HEK293 (cell line): ENCODE results near the gene NDFIP2.

Experiments
- BCL6B ChIP-seq: fragments of 450-650 bp; formaldehyde crosslinking; IDR thresholded peaks from 2 replicates; pipeline ENCODE4 v1.5.1; 2017; ENCODE audit warnings: missing biosample characterization, missing genetic modification characterization
- FEZF1 ChIP-seq: fragments of 450-650 bp; formaldehyde crosslinking; IDR thresholded peaks from 2 replicates; pipeline ENCODE4 v1.5.1; 2016; ENCODE audit warnings: missing biosample characterization, missing genetic modification characterization
- KLF10 ChIP-seq: fragments of 450-650 bp; IDR thresholded peaks from 2 replicates; pipeline ENCODE4 v1.5.1; 2018; ENCODE audit warnings: missing biosample characterization, mild to moderate bottlenecking, missing genetic modification characterization
- OVOL3 ChIP-seq: fragments of 450-650 bp; formaldehyde crosslinking; IDR thresholded peaks from 2 replicates; pipeline ENCODE4 v1.5.1; 2016; ENCODE audit warnings: missing biosample characterization, missing genetic modification characterization
- PRDM10 ChIP-seq: fragments of 450-650 bp; formaldehyde crosslinking; IDR thresholded peaks from 2 replicates; pipeline ENCODE4 v1.5.1; 2016; ENCODE audit warnings: missing biosample characterization, missing genetic modification characterization
- SCRT2 ChIP-seq: fragments of 450-650 bp; formaldehyde crosslinking; IDR thresholded peaks from 2 replicates; pipeline ENCODE4 v1.5.1; 2016; ENCODE audit warnings: missing biosample characterization, missing genetic modification characterization
- ZBTB6 ChIP-seq: fragments of 450-650 bp; formaldehyde crosslinking; IDR thresholded peaks from 2 replicates; pipeline ENCODE4 v1.5.1; 2017; ENCODE audit warnings: missing biosample characterization, missing genetic modification characterization
- ZFP69B ChIP-seq: fragments of 450-650 bp; formaldehyde crosslinking; IDR thresholded peaks from 2 replicates; pipeline ENCODE4 v1.5.1; 2016; ENCODE audit warnings: missing biosample characterization, missing genetic modification characterization
- ZNF140 ChIP-seq: fragments of 450-650 bp; formaldehyde crosslinking; IDR thresholded peaks from 2 replicates; pipeline ENCODE4 v1.5.1; 2016; ENCODE audit warnings: missing biosample characterization, missing genetic modification characterization
- ZNF155 ChIP-seq: fragments of 450-650 bp; formaldehyde crosslinking; IDR thresholded peaks from 2 replicates; pipeline ENCODE4 v1.5.1; 2016; ENCODE audit warnings: missing biosample characterization, missing genetic modification characterization
- ZNF292 ChIP-seq: fragments of 450-650 bp; formaldehyde crosslinking; IDR thresholded peaks from 2 replicates; pipeline ENCODE4 v1.5.1; 2016; ENCODE audit warnings: low read depth, missing biosample characterization, missing genetic modification characterization, borderline replicate concordance
- ZNF473 ChIP-seq: fragments of 450-650 bp; formaldehyde crosslinking; IDR thresholded peaks from 2 replicates; pipeline ENCODE4 v1.5.1; 2017; ENCODE audit warnings: missing biosample characterization, missing genetic modification characterization
- ZNF501 ChIP-seq: fragments of 450-650 bp; formaldehyde crosslinking; IDR thresholded peaks from 2 replicates; pipeline ENCODE4 v1.5.1; 2016; ENCODE audit warnings: missing biosample characterization, missing genetic modification characterization
- ZNF561 ChIP-seq: fragments of 450-650 bp; IDR thresholded peaks from 2 replicates; pipeline ENCODE4 v1.5.1; 2018; ENCODE audit warnings: missing biosample characterization, missing genetic modification characterization, borderline replicate concordance
- ZNF571 ChIP-seq: fragments of 450-650 bp; formaldehyde crosslinking; IDR thresholded peaks from 2 replicates; pipeline ENCODE4 v1.5.0; 2017; ENCODE audit warnings: missing biosample characterization, missing genetic modification characterization
- ZNF776 ChIP-seq: fragments of 450-650 bp; formaldehyde crosslinking; IDR thresholded peaks from 2 replicates; pipeline ENCODE4 v1.5.0; 2017; ENCODE audit warnings: missing biosample characterization, missing genetic modification characterization, borderline replicate concordance
- ZNF785 ChIP-seq: fragments of 450-650 bp; formaldehyde crosslinking; IDR thresholded peaks from 2 replicates; pipeline ENCODE4 v1.5.1; 2016; ENCODE audit warnings: missing biosample characterization, missing genetic modification characterization
- ZNF843 ChIP-seq: fragments of 450-650 bp; formaldehyde crosslinking; IDR thresholded peaks from 2 replicates; pipeline ENCODE4 v1.5.1; 2016; ENCODE audit warnings: missing biosample characterization, missing genetic modification characterization
- ZSCAN18 ChIP-seq: fragments of 450-650 bp; formaldehyde crosslinking; IDR thresholded peaks from 2 replicates; pipeline ENCODE4 v1.5.1; 2016; ENCODE audit warnings: missing biosample characterization, missing genetic modification characterization
- ZXDB ChIP-seq: fragments of 450-650 bp; formaldehyde crosslinking; IDR thresholded peaks from 2 replicates; pipeline ENCODE4 v1.5.1; 2016; ENCODE audit warnings: missing biosample characterization, missing genetic modification characterization
- TF ChIP-seq, protein P1 (sequence below): fragments of 450-650 bp; formaldehyde crosslinking; IDR thresholded peaks from 2 replicates; pipeline ENCODE4 v1.5.1; 2016; ENCODE audit warnings: missing biosample characterization, missing genetic modification characterization

The NDFIP2 gene

DNA sequence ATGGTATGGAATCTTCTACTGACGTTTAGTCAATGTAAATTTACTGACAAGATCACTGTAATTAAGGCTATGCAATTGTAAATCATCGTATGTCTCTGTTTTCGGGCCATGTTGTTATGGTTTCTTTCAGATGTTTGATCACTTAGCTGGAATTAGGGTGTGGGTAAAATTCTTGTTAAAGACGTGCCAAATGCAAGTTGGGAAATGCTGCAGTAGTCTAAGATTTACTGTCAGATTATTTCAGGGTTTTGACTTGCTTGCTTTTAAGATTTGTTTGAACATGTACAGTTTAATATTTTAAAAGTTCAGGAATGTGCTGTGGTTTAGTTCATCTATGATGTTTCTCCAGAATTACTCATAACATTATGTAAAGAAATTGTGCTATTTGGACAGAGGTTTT lies 10.8 kb downstream of the NDFIP2 start (continued):
- TF ChIP-seq PRDM10, result no peak
- TF ChIP-seq ZNF561, result no peak
- TF ChIP-seq FEZF1 (tag by site-specific recombination), result peak; percentile 42; the same call in 1 of the 2 replicates
- no peak for TF ChIP-seq OVOL3 (tag by site-specific recombination)
- no peak for TF ChIP-seq ZBTB6 (tag by site-specific recombination)
- TF ChIP-seq ZNF473 (tag by site-specific recombination), result no peak
- TF ChIP-seq ZNF501 (tag by site-specific recombination), result 0 out of 2 replicates have a peak, but pooled peaks have one; percentile 30
- no peak for TF ChIP-seq ZNF140 (tag by site-specific recombination)
- no peak for TF ChIP-seq ZNF292 (tag by site-specific recombination)
- no peak for TF ChIP-seq ZSCAN18 (tag by site-specific recombination)
- no peak for TF ChIP-seq BCL6B (tag by site-specific recombination)
- no peak for TF ChIP-seq ZNF776
- no peak for TF ChIP-seq ZXDB
- no peak for TF ChIP-seq ZNF785 (tag by site-specific recombination)
- TF ChIP-seq ZNF843 (tag by site-specific recombination), result no peak
- no peak for TF ChIP-seq ZFP69B
- TF ChIP-seq, protein P1, sequence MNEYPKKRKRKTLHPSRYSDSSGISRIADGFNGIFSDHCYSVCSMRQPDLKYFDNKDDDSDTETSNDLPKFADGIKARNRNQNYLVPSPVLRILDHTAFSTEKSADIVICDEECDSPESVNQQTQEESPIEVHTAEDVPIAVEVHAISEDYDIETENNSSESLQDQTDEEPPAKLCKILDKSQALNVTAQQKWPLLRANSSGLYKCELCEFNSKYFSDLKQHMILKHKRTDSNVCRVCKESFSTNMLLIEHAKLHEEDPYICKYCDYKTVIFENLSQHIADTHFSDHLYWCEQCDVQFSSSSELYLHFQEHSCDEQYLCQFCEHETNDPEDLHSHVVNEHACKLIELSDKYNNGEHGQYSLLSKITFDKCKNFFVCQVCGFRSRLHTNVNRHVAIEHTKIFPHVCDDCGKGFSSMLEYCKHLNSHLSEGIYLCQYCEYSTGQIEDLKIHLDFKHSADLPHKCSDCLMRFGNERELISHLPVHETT, result no peak
- no peak for TF ChIP-seq SCRT2 (tag by site-specific recombination)
- no peak for TF ChIP-seq ZNF155 (tag by site-specific recombination)
- no peak for TF ChIP-seq ZNF571 (tag by site-specific recombination)
- no peak for TF ChIP-seq KLF10 (tag by site-specific recombination)
